H9 (cell line): ENCODE data around the gene CISD2. TPM values are rescaled to one million over a fixed set of nuclear protein-coding genes. Genes with fewer than 3 reads are reported as not detected.

Experiments used
- DNase-seq: peaks from one replicate; pipeline ENCODE4 v3.0.0-alpha.2; 2017
- H2AFZ ChIP-seq: one replicate; pipeline ENCODE4 v1.6.1; 2013; ENCODE audit warnings: mild to moderate bottlenecking, low read length, control low read depth, moderate library complexity
- H2AK5ac ChIP-seq: 2 replicates; pipeline ENCODE4 v1.6.1; 2013; ENCODE audit warnings: low read length, control low read depth, mixed read lengths; ENCODE audit not compliant: insufficient read length
- H2BK120ac ChIP-seq: one replicate; pipeline ENCODE4 v1.6.1; 2013; ENCODE audit warnings: low read depth, mild to moderate bottlenecking, low read length, control low read depth, inconsistent platforms; ENCODE audit not compliant: poor library complexity, severe bottlenecking
- H2BK12ac ChIP-seq: 2 replicates; pipeline ENCODE4 v1.6.1; 2013; ENCODE audit warnings: low read length, control low read depth, mixed read lengths, low read depth; ENCODE audit not compliant: insufficient read length
- H2BK15ac ChIP-seq: 2 replicates; pipeline ENCODE4 v1.6.1; 2013; ENCODE audit warnings: low read depth, low read length, control low read depth
- H2BK20ac ChIP-seq: one replicate; pipeline ENCODE4 v1.6.1; 2013; ENCODE audit warnings: low read depth, mild to moderate bottlenecking, low read length, control low read depth, inconsistent platforms; ENCODE audit not compliant: poor library complexity, severe bottlenecking
- H2BK5ac ChIP-seq: 2 replicates; pipeline ENCODE4 v1.6.1; 2013; ENCODE audit warnings: low read length, control low read depth, mixed read lengths; ENCODE audit not compliant: insufficient read length
- H3K14ac ChIP-seq: 2 replicates; pipeline ENCODE4 v1.6.1; 2013; ENCODE audit warnings: low read length, control low read depth; ENCODE audit not compliant: insufficient read depth
- H3K18ac ChIP-seq: 2 replicates; pipeline ENCODE4 v1.6.1; 2013; ENCODE audit warnings: low read depth, mild to moderate bottlenecking, mixed read lengths, low read length, control low read depth; ENCODE audit not compliant: insufficient read length
- H3K23ac ChIP-seq: 2 replicates; pipeline ENCODE4 v1.6.1; 2013; ENCODE audit warnings: low read length, control low read depth, mixed read lengths, low read depth; ENCODE audit not compliant: insufficient read length
- H3K23me2 ChIP-seq: 2 replicates; pipeline ENCODE4 v1.6.1; 2013; ENCODE audit warnings: low read depth, mild to moderate bottlenecking, mixed read lengths, low read length, control low read depth; ENCODE audit not compliant: insufficient read length, poor library complexity, severe bottlenecking
- H3K27ac ChIP-seq: 2 replicates; pipeline ENCODE4 v1.5.1; 2013; ENCODE audit warnings: low read length, control low read depth, mixed read lengths, low read depth; ENCODE audit not compliant: insufficient read length
- H3K27me3 ChIP-seq: 2 replicates; pipeline ENCODE4 v1.6.1; 2013; ENCODE audit warnings: low read length, control low read depth, inconsistent platforms; ENCODE audit not compliant: insufficient read depth
- H3K4ac ChIP-seq: 2 replicates; pipeline ENCODE4 v1.6.1; 2013; ENCODE audit warnings: low read depth, mild to moderate bottlenecking, control low read depth, inconsistent platforms, low read length, moderate library complexity
- H3K4me1 ChIP-seq: 2 replicates; pipeline ENCODE4 v1.6.1; 2013; ENCODE audit warnings: low read length, control low read depth, inconsistent platforms; ENCODE audit not compliant: insufficient read depth
- H3K4me2 ChIP-seq: 2 replicates; pipeline ENCODE4 v1.6.1; 2013; ENCODE audit warnings: low read length, control low read depth, mixed read lengths; ENCODE audit not compliant: insufficient read length, insufficient read depth
- H3K56ac ChIP-seq: 2 replicates; pipeline ENCODE4 v1.6.1; 2013; ENCODE audit warnings: low read depth, mild to moderate bottlenecking, mixed read lengths, low read length, control low read depth; ENCODE audit not compliant: insufficient read length
- H3K79me1 ChIP-seq: 2 replicates; pipeline ENCODE4 v1.6.1; 2013; ENCODE audit warnings: low read depth, mild to moderate bottlenecking, moderate library complexity, low read length, control low read depth, inconsistent platforms; ENCODE audit not compliant: insufficient read depth, poor library complexity, severe bottlenecking
- H3K79me2 ChIP-seq: 2 replicates; pipeline ENCODE4 v1.6.1; 2013; ENCODE audit warnings: low read length, control low read depth, inconsistent platforms; ENCODE audit not compliant: insufficient read depth
- H3K9ac ChIP-seq: 2 replicates; pipeline ENCODE4 v1.6.1; 2013; ENCODE audit warnings: low read length, control low read depth, mixed read lengths; ENCODE audit not compliant: insufficient read length; ENCODE audit errors: extremely low read depth
- H3K9me3 ChIP-seq: one replicate; pipeline ENCODE4 v1.6.1; 2013; ENCODE audit warnings: low read depth, low read length, inconsistent platforms; ENCODE audit not compliant: control insufficient read depth
- H3T11ph ChIP-seq: one replicate; pipeline ENCODE4 v1.6.1; 2013; ENCODE audit warnings: mild to moderate bottlenecking, low read length, control low read depth, inconsistent platforms
- H4K20me1 ChIP-seq: one replicate; pipeline ENCODE4 v1.6.1; 2013; ENCODE audit not compliant: control insufficient read depth, insufficient read length, insufficient read depth
- H4K5ac ChIP-seq: 2 replicates; pipeline ENCODE4 v1.6.1; 2013; ENCODE audit warnings: low read depth, mild to moderate bottlenecking, mixed read lengths, low read length, control low read depth; ENCODE audit not compliant: insufficient read length
- H4K8ac ChIP-seq: replicated peaks from 2 replicates; pipeline ENCODE4 v1.6.1; 2013; ENCODE audit warnings: low read length, control low read depth, mixed read lengths, low read depth; ENCODE audit not compliant: insufficient read length
- H4K91ac ChIP-seq: 2 replicates; pipeline ENCODE4 v1.6.1; 2013; ENCODE audit warnings: low read depth, mild to moderate bottlenecking, moderate library complexity, mixed read lengths, low read length, control low read depth; ENCODE audit not compliant: insufficient read length
- H3K27ac Mint-ChIP-seq, 3 experiments: 2 replicates in 2 of 3; 3 replicates in 1 of 3; pipeline ENCODE4 v1.8.0; 2020 to 2021; ENCODE audit warnings: mixed read lengths in 3 of 3, mild to moderate bottlenecking in 1 of 3, moderate library complexity in 1 of 3
- H3K27me3 Mint-ChIP-seq: 2 replicates; pipeline ENCODE4 v1.8.0; 2021; ENCODE audit warnings: low read depth, mild to moderate bottlenecking, moderate library complexity, mixed read lengths
- H3K36me3 Mint-ChIP-seq, 3 experiments: 2 replicates in 2 of 3; 3 replicates in 1 of 3; pipeline ENCODE4 v1.8.0; 2020 to 2021; ENCODE audit warnings: low read depth in 3 of 3, mixed read lengths in 3 of 3; ENCODE audit not compliant: insufficient read depth in 1 of 3
- H3K4me1 Mint-ChIP-seq, 2 experiments: 2 replicates each; pipeline ENCODE4 v1.8.0; 2020; ENCODE audit warnings: mixed read lengths in 2 of 2
- H3K4me3 Mint-ChIP-seq, 2 experiments: 2 replicates in 1 of 2; 3 replicates in 1 of 2; pipeline ENCODE4 v1.8.0; 2020 to 2021; ENCODE audit warnings: mild to moderate bottlenecking in 2 of 2, mixed read lengths in 2 of 2, moderate library complexity in 1 of 2
- H3K9me3 Mint-ChIP-seq, 2 experiments: 2 replicates in 1 of 2; 3 replicates in 1 of 2; pipeline ENCODE4 v1.8.0; 2020; ENCODE audit warnings: mild to moderate bottlenecking in 2 of 2, mixed read lengths in 2 of 2, moderate library complexity in 1 of 2
- WGBS: extraction: QIAGEN DNeasy Blood & Tissue Kit; methylation state at CpG from one replicate; pipeline ENCODE4 v1.1.7; 2013; ENCODE audit warnings: missing lambda C conversion rate, low lambda C conversion rate, mixed read lengths; ENCODE audit not compliant: insufficient read length; ENCODE audit errors: extremely low coverage; 5-methylcytosine and 5-hydroxymethylcytosine counted together
- total RNA-seq: library from RNA; stranded (reverse); gene quantifications from 2 replicates; pipeline ENCODE4 v1.2.1, GENCODE V29; 2021
- TF ChIP-seq, protein P1 (sequence below): fragments of 200-600 bp; sonication (generic); conservative IDR thresholded peaks from 3 replicates; pipeline ENCODE4 v1.8.0; 2021; ENCODE audit warnings: antibody characterized with exemption, mild to moderate bottlenecking

Gene CISD2
- total RNA-seq, 1 experiment from 2014 or later: 45.6 TPM

DNA sequence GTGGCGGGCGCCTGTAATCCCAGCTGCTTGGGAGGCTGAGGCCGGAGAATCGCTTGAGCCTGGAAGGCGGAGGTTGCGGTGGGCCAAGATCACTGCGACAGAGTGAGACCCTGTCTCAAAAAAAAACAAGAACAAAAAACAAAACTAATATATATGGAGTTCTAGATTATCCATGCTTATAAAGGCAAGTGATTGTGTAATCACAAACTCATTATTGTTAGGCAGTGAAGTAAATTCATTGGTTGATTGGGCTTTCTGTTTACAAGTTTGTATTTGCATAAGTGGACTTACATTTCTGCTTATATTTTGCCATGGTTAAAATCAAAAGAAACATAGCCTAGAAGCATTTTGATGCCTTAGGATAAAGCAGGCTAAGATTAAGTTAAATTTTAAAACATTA lies 39.0 kb upstream of the CISD2 start:
- no peaks in the 10 kb centered on the region for H3K23me2 ChIP-seq
- no peak overlapping the region for H3K18ac ChIP-seq
- no peaks in the 10 kb centered on the region; a peak in 1 of 5 replicates for H3K9me3 Mint-ChIP-seq
- no peak overlapping the region for H2BK120ac ChIP-seq
- no peaks in the 10 kb centered on the region; the same call in 1 of the 2 replicates for H3K4me1 ChIP-seq
- DNase-seq: no peak
- H3K79me1 ChIP-seq: no peaks in the 10 kb centered on the region
- no peaks in the 10 kb centered on the region for H3K27me3 Mint-ChIP-seq
- H3K27ac ChIP-seq: no peak overlapping the region
- H3K27ac Mint-ChIP-seq: no peak overlapping the region; a peak in 3 of 7 replicates
- no peak overlapping the region for H2BK15ac ChIP-seq
- TF ChIP-seq, protein P1, sequence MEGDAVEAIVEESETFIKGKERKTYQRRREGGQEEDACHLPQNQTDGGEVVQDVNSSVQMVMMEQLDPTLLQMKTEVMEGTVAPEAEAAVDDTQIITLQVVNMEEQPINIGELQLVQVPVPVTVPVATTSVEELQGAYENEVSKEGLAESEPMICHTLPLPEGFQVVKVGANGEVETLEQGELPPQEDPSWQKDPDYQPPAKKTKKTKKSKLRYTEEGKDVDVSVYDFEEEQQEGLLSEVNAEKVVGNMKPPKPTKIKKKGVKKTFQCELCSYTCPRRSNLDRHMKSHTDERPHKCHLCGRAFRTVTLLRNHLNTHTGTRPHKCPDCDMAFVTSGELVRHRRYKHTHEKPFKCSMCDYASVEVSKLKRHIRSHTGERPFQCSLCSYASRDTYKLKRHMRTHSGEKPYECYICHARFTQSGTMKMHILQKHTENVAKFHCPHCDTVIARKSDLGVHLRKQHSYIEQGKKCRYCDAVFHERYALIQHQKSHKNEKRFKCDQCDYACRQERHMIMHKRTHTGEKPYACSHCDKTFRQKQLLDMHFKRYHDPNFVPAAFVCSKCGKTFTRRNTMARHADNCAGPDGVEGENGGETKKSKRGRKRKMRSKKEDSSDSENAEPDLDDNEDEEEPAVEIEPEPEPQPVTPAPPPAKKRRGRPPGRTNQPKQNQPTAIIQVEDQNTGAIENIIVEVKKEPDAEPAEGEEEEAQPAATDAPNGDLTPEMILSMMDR: no peak
- no CpG with 5 or more reads among the region's 7 CpGs for WGBS
- H4K20me1 ChIP-seq: no peaks in the 10 kb centered on the region
- no peak overlapping the region for H3K4ac ChIP-seq
- H2BK20ac ChIP-seq: no peak overlapping the region
- H4K91ac ChIP-seq: no peak overlapping the region
- H2BK5ac ChIP-seq: no peak overlapping the region
- H4K8ac ChIP-seq: no peak overlapping the region
- H2AK5ac ChIP-seq: no peak overlapping the region
- H2BK12ac ChIP-seq: no peak overlapping the region
- no peak overlapping the region for H3K56ac ChIP-seq
- H4K5ac ChIP-seq: no peak overlapping the region
- no peaks in the 10 kb centered on the region for H3K27me3 ChIP-seq
- no peaks in the 10 kb centered on the region; a peak in 1 of 7 replicates for H3K36me3 Mint-ChIP-seq
- H3K23ac ChIP-seq: no peak overlapping the region
- no peak overlapping the region for H3K9ac ChIP-seq
- peaks cover 26 to 45% of the 10 kb centered on the region in 2 experiments for H3K4me1 Mint-ChIP-seq
- H3K9me3 ChIP-seq: no peaks in the 10 kb centered on the region
- H3T11ph ChIP-seq: no peak overlapping the region
- H3K4me3 Mint-ChIP-seq: no peak overlapping the region
- H3K14ac ChIP-seq: no peak overlapping the region
- no peak overlapping the region for H2AFZ ChIP-seq
- peaks cover 18% of the 10 kb centered on the region; the same call in 1 of the 2 replicates for H3K79me2 ChIP-seq
- H3K4me2 ChIP-seq: no peak overlapping the region
